IMR-90 (cell line): ENCODE results near the gene MEGF11. TPM values are rescaled to one million over a fixed set of nuclear protein-coding genes. Genes with fewer than 3 reads are reported as not detected.

Experiments used
- ATAC-seq: fragments of 200-7000 bp; cut with Tn5 transposase; 2 replicates; pipeline ENCODE4 v1.9.1; 2020; ENCODE audit warnings: low read depth, mild to moderate bottlenecking, moderate library complexity
- BruUV-seq: library from RNA; stranded (reverse); fragments of 400-500 nt; replicated peaks from 2 replicates; lab custom pipeline; 2021; lab: Mats Ljungman, UMichigan
- CTCF ChIA-PET: fragments of 300-600 bp; formaldehyde crosslinking; extraction: SDS; loops from one replicate; lab custom pipeline; 2021; ENCODE audit warnings: antibody characterized with exemption; lab: Yijun Ruan, JAX
- POLR2A ChIA-PET: fragments of 300-600 bp; sonication (Branson Sonifier 250); formaldehyde crosslinking; loops from one replicate; lab custom pipeline; 2022; ENCODE audit warnings: antibody characterized with exemption; ENCODE audit not compliant: unreplicated experiment; lab: Charles Lee
- DNase-seq: peaks from one replicate; pipeline ENCODE4 v3.0.0; 2013
- H2AFZ ChIP-seq: replicated peaks from 2 replicates; pipeline ENCODE3; 2013; ENCODE audit warnings: low read length, mild to moderate bottlenecking; ENCODE audit not compliant: poor library complexity
- H2AK5ac ChIP-seq: 2 replicates; pipeline ENCODE4 v1.6.1; 2013; ENCODE audit warnings: low read depth, low read length, inconsistent platforms
- H2AK9ac ChIP-seq: replicated peaks from 2 replicates; pipeline ENCODE3; 2013; ENCODE audit warnings: mild to moderate bottlenecking, low read depth, low read length, moderate library complexity; ENCODE audit not compliant: poor library complexity
- H2BK120ac ChIP-seq: 2 replicates; pipeline ENCODE4 v1.6.1; 2013; ENCODE audit warnings: low read depth, low read length, inconsistent platforms
- H2BK15ac ChIP-seq: 3 replicates; pipeline ENCODE4 v1.6.1; 2013; ENCODE audit warnings: low read depth, low read length, inconsistent platforms
- H2BK20ac ChIP-seq: 2 replicates; pipeline ENCODE4 v1.6.1; 2013; ENCODE audit warnings: low read depth, mild to moderate bottlenecking, inconsistent platforms, low read length, moderate library complexity
- H2BK5ac ChIP-seq: 2 replicates; pipeline ENCODE4 v1.6.1; 2013; ENCODE audit warnings: mild to moderate bottlenecking, low read depth, low read length, inconsistent platforms; ENCODE audit not compliant: poor library complexity, severe bottlenecking
- H3K14ac ChIP-seq: replicated peaks from 2 replicates; pipeline ENCODE4 v1.6.1; 2013; ENCODE audit warnings: low read depth, low read length, inconsistent platforms
- H3K18ac ChIP-seq: 2 replicates; pipeline ENCODE4 v1.6.1; 2013; ENCODE audit warnings: low read depth, low read length, control low read depth
- H3K23ac ChIP-seq: 2 replicates; pipeline ENCODE4 v1.6.1; 2013; ENCODE audit warnings: low read depth, low read length, inconsistent platforms
- H3K27ac ChIP-seq: 2 replicates; pipeline ENCODE4 v1.5.1; 2013; ENCODE audit warnings: mild to moderate bottlenecking, control low read depth, low read length; ENCODE audit not compliant: insufficient read depth
- H3K27me3 ChIP-seq: 2 replicates; pipeline ENCODE4 v1.6.1; 2013; ENCODE audit warnings: low read length; ENCODE audit not compliant: control insufficient read depth, insufficient read depth
- H3K36me3 ChIP-seq: 2 replicates; pipeline ENCODE4 v1.6.1; 2013; ENCODE audit warnings: low read length, mixed read lengths; ENCODE audit not compliant: control insufficient read depth, insufficient read depth
- H3K4ac ChIP-seq: 2 replicates; pipeline ENCODE4 v1.6.1; 2013; ENCODE audit warnings: low read depth, low read length, inconsistent platforms
- H3K4me1 ChIP-seq: 2 replicates; pipeline ENCODE4 v1.6.1; 2013; ENCODE audit warnings: low read length, mixed read lengths; ENCODE audit not compliant: control insufficient read depth, insufficient read depth
- H3K4me2 ChIP-seq: 2 replicates; pipeline ENCODE4 v1.6.1; 2013; ENCODE audit warnings: low read depth, mild to moderate bottlenecking, control low read depth, low read length, moderate library complexity
- H3K4me3 ChIP-seq: 2 replicates; pipeline ENCODE4 v1.5.1; 2013; ENCODE audit warnings: low read depth, mild to moderate bottlenecking, control low read depth, low read length, moderate library complexity; ENCODE audit not compliant: insufficient read depth
- H3K56ac ChIP-seq: 2 replicates; pipeline ENCODE4 v1.6.1; 2013; ENCODE audit warnings: low read length, inconsistent platforms; ENCODE audit not compliant: insufficient read depth; ENCODE audit errors: extremely low read depth
- H3K79me1 ChIP-seq, 2 experiments: 2 replicates each; pipeline ENCODE4 v1.6.1; 2013; ENCODE audit warnings: low read length in 2 of 2, inconsistent platforms in 1 of 2, low read depth in 1 of 2
- H3K9ac ChIP-seq: 2 replicates; pipeline ENCODE4 v1.6.1; 2013; ENCODE audit warnings: low read depth, low read length, control low read depth
- H3K9me1 ChIP-seq: 2 replicates; pipeline ENCODE4 v1.6.1; 2013; ENCODE audit warnings: low read length, inconsistent platforms; ENCODE audit not compliant: insufficient read depth
- H3K9me3 ChIP-seq: 2 replicates; pipeline ENCODE4 v1.6.1; 2013; ENCODE audit warnings: low read length; ENCODE audit not compliant: control insufficient read depth, insufficient read depth
- H4K20me1 ChIP-seq: 2 replicates; pipeline ENCODE4 v1.6.1; 2013; ENCODE audit warnings: low read length, inconsistent platforms; ENCODE audit not compliant: insufficient read depth
- H4K5ac ChIP-seq: 2 replicates; pipeline ENCODE4 v1.6.1; 2013; ENCODE audit warnings: mild to moderate bottlenecking, low read depth, low read length, control low read depth
- H4K8ac ChIP-seq, 2 experiments: 2 replicates each; pipeline ENCODE4 v1.6.1; 2013; ENCODE audit warnings: low read depth in 2 of 2, low read length in 2 of 2, control low read depth in 1 of 2, inconsistent platforms in 1 of 2
- H4K91ac ChIP-seq: 2 replicates; pipeline ENCODE4 v1.6.1; 2013; ENCODE audit warnings: low read depth, low read length, inconsistent platforms; ENCODE audit not compliant: insufficient read depth
- BHLHE40 ChIP-seq: fragments of 150-350 bp; IDR thresholded peaks from 2 replicates; pipeline ENCODE4 v1.6.1; 2016; ENCODE audit warnings: mild to moderate bottlenecking, low read depth, low read length
- CEBPB ChIP-seq: IDR thresholded peaks from 2 replicates; pipeline ENCODE4 v1.6.1; 2012; ENCODE audit warnings: low read depth, low read length, improper control_type of control experiment
- CHD1 ChIP-seq: IDR thresholded peaks from 2 replicates; pipeline ENCODE4 v1.6.1; 2012; ENCODE audit warnings: low read depth, low read length, improper control_type of control experiment
- ELK1 ChIP-seq: fragments of 150-350 bp; IDR thresholded peaks from 2 replicates; pipeline ENCODE4 v1.6.1; 2016; ENCODE audit warnings: low read depth, mild to moderate bottlenecking, low read length, moderate library complexity, borderline replicate concordance
- FOS ChIP-seq: fragments of 150-350 bp; IDR thresholded peaks from 2 replicates; pipeline ENCODE4 v1.6.1; 2016; ENCODE audit warnings: low read depth, low read length
- MAFK ChIP-seq: IDR thresholded peaks from 2 replicates; pipeline ENCODE4 v1.6.1; 2012; ENCODE audit warnings: low read depth, low read length, improper control_type of control experiment
- MAZ ChIP-seq: IDR thresholded peaks from 2 replicates; pipeline ENCODE4 v1.6.1; 2012; ENCODE audit warnings: low read depth, mild to moderate bottlenecking, low read length, improper control_type of control experiment, moderate library complexity, borderline replicate concordance
- MXI1 ChIP-seq: IDR thresholded peaks from 2 replicates; pipeline ENCODE4 v1.6.1; 2012; ENCODE audit warnings: low read depth, mild to moderate bottlenecking, low read length, moderate library complexity, borderline replicate concordance
- NFE2L2 ChIP-seq: fragments of 150-350 bp; IDR thresholded peaks from 2 replicates; pipeline ENCODE4 v1.6.1; 2016; ENCODE audit warnings: low read depth, mild to moderate bottlenecking, low read length
- POLR2A ChIP-seq: IDR thresholded peaks from 2 replicates; pipeline ENCODE4 v1.6.1; 2012; ENCODE audit warnings: mild to moderate bottlenecking, low read depth, low read length
- RAD21 ChIP-seq: IDR thresholded peaks from 2 replicates; pipeline ENCODE4 v1.6.1; 2012; ENCODE audit warnings: low read length, improper control_type of control experiment
- RCOR1 ChIP-seq: IDR thresholded peaks from 2 replicates; pipeline ENCODE4 v1.6.1; 2012; ENCODE audit warnings: mild to moderate bottlenecking, low read length, improper control_type of control experiment; ENCODE audit not compliant: insufficient replicate concordance
- RFX5 ChIP-seq: IDR thresholded peaks from 2 replicates; pipeline ENCODE4 v1.8.0; 2012; ENCODE audit warnings: low read depth, mild to moderate bottlenecking, low read length, moderate library complexity
- SMC3 ChIP-seq: fragments of 150-350 bp; IDR thresholded peaks from 2 replicates; pipeline ENCODE4 v1.6.1; 2016; ENCODE audit warnings: low read depth, mild to moderate bottlenecking, antibody characterized with exemption, low read length, moderate library complexity
- USF2 ChIP-seq: fragments of 150-350 bp; IDR thresholded peaks from 2 replicates; pipeline ENCODE4 v1.6.1; 2017; ENCODE audit warnings: mild to moderate bottlenecking, antibody characterized with exemption, low read length, low read depth
- WGBS, 2 experiments: methylation state at CpG; one replicate each; pipeline versions ENCODE4 v1.1.5 to v1.1.7; 2013; ENCODE audit warnings: missing lambda C conversion rate in 2 of 2; ENCODE audit not compliant: insufficient read length in 1 of 2; ENCODE audit errors: extremely low coverage in 2 of 2; 5-methylcytosine and 5-hydroxymethylcytosine counted together
- dilution Hi-C: fragments of 300-500 bp; cut with HindIII; formaldehyde crosslinking; loops from one replicate; pipeline ENCODE4 v1.14.3; 2018; ENCODE audit warnings: low sequenced_read_pairs; ENCODE audit not compliant: unreplicated experiment
- in situ Hi-C: fragments of 300-500 bp; cut with MboI; formaldehyde crosslinking; loops from 3 replicates; pipeline ENCODE4 v1.14.3; 2019; ENCODE audit warnings: low sequenced_read_pairs, inconsistent platforms, mixed read lengths
- intact Hi-C: fragments of 100-400 bp; cut with micrococcal nuclease; formaldehyde crosslinking; loops from 2 replicates; pipeline ENCODE4 v1.10.0; 2022
- polyA plus RNA-seq, 3 experiments: library from polyadenylated mRNA; depleted of rRNA; stranded (reverse); fragments of >200 nt; gene quantifications; 2 replicates each; pipeline ENCODE4 v1.2.3, GENCODE V29; 2012; ENCODE audit warnings: low replicate concordance in 1 of 3
- total RNA-seq: library from RNA; depleted of rRNA; stranded (reverse); fragments of >200 nt; gene quantifications from 2 replicates; pipeline ENCODE4 v1.2.3, GENCODE V29; 2012
- TF ChIP-seq, protein P1 (sequence below): conservative IDR thresholded peaks from 2 replicates; pipeline ENCODE4 v1.5.1; 2012; ENCODE audit warnings: mild to moderate bottlenecking, low read depth, low read length, improper control_type of control experiment

MEGF11 gene
- total and polyA plus RNA-seq, 2 of the 4 experiments (the other 2 are of a cell fraction) = not detected

DNA sequence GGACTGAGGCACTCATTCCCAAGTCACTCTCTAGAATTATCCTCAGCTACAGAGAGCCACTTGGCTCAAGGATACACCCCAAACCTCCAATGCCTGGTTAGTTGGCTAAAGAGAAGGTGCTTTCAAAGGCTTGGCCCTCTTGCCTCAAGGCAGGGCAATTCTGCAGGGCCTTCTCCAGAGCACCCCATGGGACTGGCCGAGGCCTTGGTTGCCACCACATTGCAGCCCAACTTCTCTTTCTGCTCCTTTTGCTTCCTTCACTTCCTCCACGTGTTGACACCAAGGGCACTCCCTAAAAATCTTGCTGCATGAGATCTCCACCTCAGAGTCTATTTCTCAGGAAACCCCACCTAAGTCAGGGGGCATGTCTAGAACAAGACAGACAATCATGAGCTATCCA lies 36.7 kb downstream of the MEGF11 start:
- DNase-seq = no peak
- Histone ChIP-seq H3K79me1 (no peaks in the 10 kb centered on the region), H2BK5ac (no peak overlapping the region), H3K56ac (no peak overlapping the region), H3K36me3 (no peaks in the 10 kb centered on the region), H4K8ac (no peak overlapping the region), H3K4ac (no peak overlapping the region), H3K9me3 (no peaks in the 10 kb centered on the region), H3K4me2 (no peak overlapping the region), H3K14ac (no peak overlapping the region), H4K5ac (no peak overlapping the region), H3K9ac (no peak overlapping the region), H2AK9ac (no peak overlapping the region), H3K27me3 (peaks cover 47% of the 10 kb centered on the region), H3K27ac (no peak overlapping the region), H4K91ac (no peak overlapping the region), H2BK15ac (no peak overlapping the region), H3K9me1 (no peaks in the 10 kb centered on the region), H4K20me1 (no peaks in the 10 kb centered on the region), H2AK5ac (no peak overlapping the region), H2AFZ (no peak overlapping the region), H3K23ac (no peak overlapping the region), H3K4me1 (no peaks in the 10 kb centered on the region), H2BK120ac (no peak overlapping the region), H3K18ac (no peak overlapping the region), H3K4me3 (no peak overlapping the region), H2BK20ac (no peak overlapping the region)
- WGBS, 2 experiments = 50% methylated on average over 1 of the region's 2 CpGs; no CpG with 5 or more reads in 1 of the 2 experiments
- CTCF ChIA-PET = no interaction called here
- BruUV-seq = no TSS peak
- no peak for ATAC-seq
- POLR2A ChIA-PET = no interaction called here
- intact Hi-C loops = no loop called here
- in situ Hi-C loops = no loop called here
- dilution Hi-C loops = no loop called here
- no peak for TF ChIP-seq FOS
- no peak for TF ChIP-seq BHLHE40
- TF ChIP-seq, protein P1, sequence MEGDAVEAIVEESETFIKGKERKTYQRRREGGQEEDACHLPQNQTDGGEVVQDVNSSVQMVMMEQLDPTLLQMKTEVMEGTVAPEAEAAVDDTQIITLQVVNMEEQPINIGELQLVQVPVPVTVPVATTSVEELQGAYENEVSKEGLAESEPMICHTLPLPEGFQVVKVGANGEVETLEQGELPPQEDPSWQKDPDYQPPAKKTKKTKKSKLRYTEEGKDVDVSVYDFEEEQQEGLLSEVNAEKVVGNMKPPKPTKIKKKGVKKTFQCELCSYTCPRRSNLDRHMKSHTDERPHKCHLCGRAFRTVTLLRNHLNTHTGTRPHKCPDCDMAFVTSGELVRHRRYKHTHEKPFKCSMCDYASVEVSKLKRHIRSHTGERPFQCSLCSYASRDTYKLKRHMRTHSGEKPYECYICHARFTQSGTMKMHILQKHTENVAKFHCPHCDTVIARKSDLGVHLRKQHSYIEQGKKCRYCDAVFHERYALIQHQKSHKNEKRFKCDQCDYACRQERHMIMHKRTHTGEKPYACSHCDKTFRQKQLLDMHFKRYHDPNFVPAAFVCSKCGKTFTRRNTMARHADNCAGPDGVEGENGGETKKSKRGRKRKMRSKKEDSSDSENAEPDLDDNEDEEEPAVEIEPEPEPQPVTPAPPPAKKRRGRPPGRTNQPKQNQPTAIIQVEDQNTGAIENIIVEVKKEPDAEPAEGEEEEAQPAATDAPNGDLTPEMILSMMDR = no peak
- TF ChIP-seq MAFK = no peak
- no peak for TF ChIP-seq CEBPB
- no peak for TF ChIP-seq RCOR1
- no peak for TF ChIP-seq USF2
- no peak for TF ChIP-seq SMC3
- TF ChIP-seq RFX5 = no peak
- TF ChIP-seq MXI1 = no peak
- TF ChIP-seq POLR2A = no peak
- no peak for TF ChIP-seq MAZ
- no peak for TF ChIP-seq ELK1
- no peak for TF ChIP-seq RAD21
- no peak for TF ChIP-seq CHD1
- no peak for TF ChIP-seq NFE2L2
